ENCODE measurements around the gene CARMIL1.

The CARMIL1 gene

GRCh38 chr6:25645916-25646315 lies 366.7 kb downstream of the CARMIL1 start:
- no peak overlapping the region for H3K27ac ChIP-seq
- H3K4me3 ChIP-seq, result no peak overlapping the region

- Histone ChIP-seq H3K27ac (no peak overlapping the region), H3K4me3 (no peak overlapping the region)
Observed at GRCh38 chr6:25649611-25650010, 370.4 kb downstream of the CARMIL1 start.

- Histone ChIP-seq H3K4me3 (no peak within 1 kb of the TSS), H3K27ac (no peak within 1 kb of the TSS)
Observed at GRCh38 chr6:25652007-25652515, 372.9 kb downstream of the CARMIL1 start, which contains the start of gene SCGN. SCGN (plus strand) TSS chr6:25652215; CDS start chr6:25652404, 189 bp downstream.

GRCh38 chr6:25655723-25656122 lies 376.5 kb downstream of the CARMIL1 start:
- no peak overlapping the region for H3K4me3 ChIP-seq
- H3K27ac ChIP-seq, result no peak overlapping the region

- no peak overlapping the region for H3K4me3 ChIP-seq
- no peak overlapping the region for H3K27ac ChIP-seq
Observed at GRCh38 chr6:25659633-25660368, 380.6 kb downstream of the CARMIL1 start.

- Histone ChIP-seq H3K4me3 (no peak overlapping the region), H3K27ac (no peak overlapping the region)
Observed at GRCh38 chr6:25660512-25660911, 381.3 kb downstream of the CARMIL1 start.

GRCh38 chr6:25661129-25661779 lies 382.1 kb downstream of the CARMIL1 start:
- Histone ChIP-seq H3K4me3 (no peak overlapping the region), H3K27ac (no peak overlapping the region)

GRCh38 chr6:25665455-25665854 lies 386.3 kb downstream of the CARMIL1 start:
- Histone ChIP-seq H3K27ac (no peak overlapping the region), H3K4me3 (no peak overlapping the region)

- H3K27ac ChIP-seq, result no peak overlapping the region
- H3K4me3 ChIP-seq, result no peak overlapping the region
Observed at GRCh38 chr6:25669413-25669812, 390.2 kb downstream of the CARMIL1 start.
